ENCODE measurements around the gene SLC7A10.
"Not testable (repeated sequence)": the region's sequence is repeated elsewhere in the genome, so short reads cannot be mapped to it uniquely, and the experiment has no call there.

Gene SLC7A10

DNA sequence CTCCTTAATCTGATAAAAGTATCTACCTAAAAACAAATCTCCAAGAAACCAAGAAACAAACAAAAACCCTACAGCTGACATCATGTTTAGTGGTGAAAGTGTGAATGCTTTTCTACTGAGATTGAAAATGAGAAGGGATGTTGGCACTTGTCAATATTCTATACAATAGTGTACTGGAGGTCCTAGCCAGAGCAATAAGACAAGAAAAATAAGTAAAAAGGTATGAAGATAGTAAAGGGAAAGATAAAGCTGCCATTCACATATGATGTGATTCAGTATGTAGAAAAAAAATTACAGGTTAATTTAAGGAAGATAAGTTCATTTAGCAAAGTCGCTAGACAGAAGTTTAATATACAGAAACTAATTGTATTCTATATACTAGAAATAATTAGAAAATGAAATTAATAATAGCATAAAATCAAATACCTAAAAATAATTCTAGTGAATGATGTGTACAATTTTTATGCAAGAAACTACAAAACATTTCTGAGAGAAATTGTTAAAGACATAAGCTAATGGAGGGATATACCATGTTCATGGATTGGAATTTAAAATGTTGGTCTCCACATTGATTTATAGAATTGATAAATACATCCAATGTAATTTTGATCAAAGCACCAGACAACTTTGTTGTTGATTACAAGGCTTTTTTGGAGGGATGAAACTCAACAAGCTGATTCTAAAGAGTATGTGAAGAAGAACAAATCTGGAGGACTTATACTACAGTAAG lies 2.4 kb upstream of the SLC7A10 start:
- DNase-seq (ENCODE audit: low read depth), result no peak
- TF ChIP-seq, protein P1, sequence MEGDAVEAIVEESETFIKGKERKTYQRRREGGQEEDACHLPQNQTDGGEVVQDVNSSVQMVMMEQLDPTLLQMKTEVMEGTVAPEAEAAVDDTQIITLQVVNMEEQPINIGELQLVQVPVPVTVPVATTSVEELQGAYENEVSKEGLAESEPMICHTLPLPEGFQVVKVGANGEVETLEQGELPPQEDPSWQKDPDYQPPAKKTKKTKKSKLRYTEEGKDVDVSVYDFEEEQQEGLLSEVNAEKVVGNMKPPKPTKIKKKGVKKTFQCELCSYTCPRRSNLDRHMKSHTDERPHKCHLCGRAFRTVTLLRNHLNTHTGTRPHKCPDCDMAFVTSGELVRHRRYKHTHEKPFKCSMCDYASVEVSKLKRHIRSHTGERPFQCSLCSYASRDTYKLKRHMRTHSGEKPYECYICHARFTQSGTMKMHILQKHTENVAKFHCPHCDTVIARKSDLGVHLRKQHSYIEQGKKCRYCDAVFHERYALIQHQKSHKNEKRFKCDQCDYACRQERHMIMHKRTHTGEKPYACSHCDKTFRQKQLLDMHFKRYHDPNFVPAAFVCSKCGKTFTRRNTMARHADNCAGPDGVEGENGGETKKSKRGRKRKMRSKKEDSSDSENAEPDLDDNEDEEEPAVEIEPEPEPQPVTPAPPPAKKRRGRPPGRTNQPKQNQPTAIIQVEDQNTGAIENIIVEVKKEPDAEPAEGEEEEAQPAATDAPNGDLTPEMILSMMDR (IDR thresholded peaks at IDR 0.05; ENCODE audit: control insufficient read depth, insufficient read depth, low read depth, low read length, missing control alignments), result no peak
- H3K4me3 ChIP-seq (ENCODE audit: control insufficient read depth, low read depth, low read length), result no peak overlapping the region

DNA sequence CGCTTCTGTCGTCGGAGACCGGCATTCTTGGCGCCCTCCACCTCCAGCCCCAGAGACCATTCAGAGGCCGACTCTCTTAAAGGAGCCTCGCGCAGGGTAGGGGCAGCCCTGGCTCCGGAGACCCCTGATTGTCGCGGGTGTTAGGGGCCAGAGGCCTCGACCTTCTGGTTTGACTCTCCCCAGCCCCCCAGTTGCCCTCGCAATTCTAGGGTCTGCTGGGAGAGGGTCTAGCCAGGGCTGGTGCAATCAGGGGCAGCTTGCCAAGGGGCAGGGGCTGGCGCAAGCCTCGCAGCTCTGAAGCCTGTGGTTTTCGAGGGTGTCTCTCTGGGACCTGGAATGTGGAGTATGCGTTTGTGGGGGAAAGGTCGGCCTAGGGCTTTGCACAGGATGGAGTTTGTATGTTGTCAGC lies 1.6 kb upstream of the SLC7A10 start:
- TF ChIP-seq, protein P1 (IDR thresholded peaks at IDR 0.05; ENCODE audit: control insufficient read depth, insufficient read depth, low read depth, low read length, missing control alignments), result no peak
- no peak for DNase-seq (ENCODE audit: low read depth)
- no peak overlapping the region for H3K4me3 ChIP-seq (ENCODE audit: control insufficient read depth, low read depth, low read length)

DNA sequence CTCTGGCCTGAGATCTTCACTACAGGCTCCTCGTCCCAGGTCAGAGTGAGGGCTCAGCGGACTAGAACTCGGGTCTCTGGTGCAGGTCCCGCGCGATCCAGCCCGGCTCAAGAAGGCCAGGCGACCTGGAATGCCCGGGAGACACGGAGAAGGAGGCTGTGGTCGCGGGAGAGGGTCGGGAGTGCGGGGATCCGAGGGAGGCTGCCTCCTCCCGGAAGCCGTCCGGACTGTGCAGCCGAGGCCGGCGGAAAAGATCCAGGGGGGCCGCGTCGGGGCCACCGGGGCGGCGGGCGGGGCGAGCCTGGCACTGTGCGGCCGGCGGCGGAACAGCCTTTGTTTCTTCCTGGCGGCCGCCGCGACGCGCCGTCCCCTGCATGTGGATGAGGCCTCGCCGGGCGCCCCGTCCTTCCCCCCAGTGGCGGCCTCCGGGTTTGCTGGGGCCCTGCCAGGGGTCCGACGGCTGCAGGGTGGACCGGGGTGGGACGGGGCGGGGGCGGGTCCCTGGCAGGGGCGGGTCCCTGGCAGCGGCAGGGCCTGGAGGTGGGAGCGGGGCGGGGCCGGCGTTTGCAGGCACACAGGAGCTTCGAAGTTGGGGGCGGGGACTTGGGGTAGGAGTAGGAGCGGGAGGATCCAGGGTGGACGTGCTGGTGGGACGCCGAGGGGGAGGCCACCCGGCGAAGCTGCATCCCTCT lies 1.0 kb upstream of the SLC7A10 start:
- no peak for DNase-seq (ENCODE audit: low read depth)
- no peak overlapping the region for H3K4me3 ChIP-seq (ENCODE audit: control insufficient read depth, low read depth, low read length)
- TF ChIP-seq, protein P1 (IDR thresholded peaks at IDR 0.05; ENCODE audit: control insufficient read depth, insufficient read depth, low read depth, low read length, missing control alignments), result no peak

DNA sequence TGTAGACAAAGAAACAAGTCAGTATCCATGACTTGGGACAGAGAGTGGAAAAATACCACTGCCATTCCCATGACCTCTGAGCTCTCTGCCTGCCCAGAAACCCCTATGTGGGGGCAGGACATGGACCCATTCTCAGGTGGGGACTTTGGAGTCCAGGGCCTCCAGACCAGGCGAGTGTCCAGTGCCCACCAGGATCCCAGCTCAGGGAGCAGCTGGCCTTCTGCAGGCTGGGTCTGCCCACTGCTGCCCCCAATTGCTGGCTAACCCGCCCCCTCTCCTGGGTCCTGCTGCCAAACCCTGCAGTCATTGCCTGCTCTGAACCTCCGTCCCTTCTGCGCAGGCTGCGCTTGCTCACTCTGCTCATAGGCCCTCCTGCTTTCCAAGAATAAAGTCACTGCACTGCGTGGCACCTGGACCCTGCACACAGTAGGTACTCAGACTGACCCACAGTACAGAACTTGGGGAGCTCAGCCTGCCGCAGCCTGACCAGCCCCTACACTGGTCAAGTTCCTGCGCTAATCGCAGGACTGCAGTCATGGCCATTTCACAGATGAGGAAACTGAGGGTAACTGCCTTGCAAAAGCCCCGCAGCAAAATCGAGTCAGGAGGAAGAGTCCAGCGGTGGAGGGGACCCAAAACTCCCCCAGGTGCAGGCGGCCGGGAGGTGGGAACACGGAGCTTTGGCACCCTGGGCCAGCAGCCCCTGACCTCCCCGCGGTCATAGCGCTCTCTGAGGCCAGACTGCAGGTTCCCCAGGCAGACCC lies 774 bp downstream of the SLC7A10 start:
- H3K4me3 ChIP-seq (ENCODE audit: control insufficient read depth, low read depth, low read length), result no peak overlapping the region
- TF ChIP-seq, protein P1 (IDR thresholded peaks at IDR 0.05; ENCODE audit: control insufficient read depth, insufficient read depth, low read depth, low read length, missing control alignments), result no peak
- no peak for DNase-seq (ENCODE audit: low read depth)

DNA sequence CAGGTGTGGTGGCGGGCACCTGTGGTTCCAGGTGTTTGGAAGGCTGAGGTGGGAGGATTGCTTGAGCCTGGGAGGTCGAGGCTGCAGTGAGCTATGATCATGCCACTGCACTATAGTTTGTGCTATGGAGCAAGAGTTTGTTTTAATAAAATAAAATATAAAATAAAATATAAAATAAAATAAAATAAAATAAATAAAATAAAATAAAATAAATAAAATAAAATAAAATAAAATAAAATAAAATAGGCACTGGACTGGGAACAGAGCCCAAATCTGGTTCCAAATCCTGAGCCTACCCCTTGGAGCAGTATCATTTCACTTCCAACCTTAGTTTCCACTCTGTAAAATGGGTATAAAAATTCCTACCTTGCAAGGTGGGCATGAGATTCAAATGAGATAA lies 3.4 kb downstream of the SLC7A10 start:
- DNase-seq (ENCODE audit: low read depth); H3K4me3 ChIP-seq (ENCODE audit: control insufficient read depth, low read depth, low read length): not testable (repeated sequence)

DNA sequence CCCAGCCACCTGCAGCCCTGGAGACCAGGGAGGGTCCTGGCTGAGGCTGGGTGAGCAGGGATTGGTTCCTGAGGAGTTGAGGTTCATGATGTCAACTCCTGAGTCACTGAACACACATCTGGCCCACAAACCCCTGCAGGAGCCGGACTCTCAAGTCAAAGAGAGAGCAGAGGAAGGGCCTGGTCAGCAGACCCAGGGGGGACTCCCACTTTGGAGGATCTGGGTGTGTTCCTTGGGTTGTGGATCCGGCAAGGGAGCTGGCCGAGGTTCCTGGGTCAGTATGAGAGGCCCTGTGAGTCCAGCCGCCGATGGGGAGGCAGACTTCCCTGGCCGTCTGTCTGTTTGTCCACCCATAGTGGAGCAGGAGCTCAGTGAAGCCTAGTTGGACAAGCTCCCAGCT lies 4.0 kb downstream of the SLC7A10 start:
- H3K4me3 ChIP-seq (ENCODE audit: control insufficient read depth, low read depth, low read length), result no peak overlapping the region
- DNase-seq (ENCODE audit: low read depth), result no peak
- TF ChIP-seq, protein P1 (IDR thresholded peaks at IDR 0.05; ENCODE audit: control insufficient read depth, insufficient read depth, low read depth, low read length, missing control alignments), result no peak

DNA sequence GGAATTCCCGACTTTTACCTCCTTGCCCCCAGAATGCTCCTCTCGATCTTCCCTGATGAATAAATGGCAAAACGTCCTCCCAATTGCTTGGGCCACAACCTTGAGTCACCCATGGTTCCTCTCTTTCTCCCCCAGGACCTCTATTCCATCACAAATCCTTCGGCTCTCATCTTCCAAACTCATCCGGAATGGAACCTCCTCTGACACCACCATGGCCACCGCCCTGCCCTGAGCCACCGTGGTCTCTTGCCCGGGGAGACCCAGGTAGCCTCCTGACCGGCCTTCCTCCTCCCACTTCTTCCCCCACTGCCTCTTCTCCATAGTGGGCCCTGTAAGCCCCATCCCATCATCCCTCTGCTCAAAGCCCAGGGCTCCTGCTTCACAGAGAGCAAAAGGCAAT lies 4.9 kb downstream of the SLC7A10 start:
- TF ChIP-seq, protein P1 (IDR thresholded peaks at IDR 0.05; ENCODE audit: control insufficient read depth, insufficient read depth, low read depth, low read length, missing control alignments), result no peak
- H3K4me3 ChIP-seq (ENCODE audit: control insufficient read depth, low read depth, low read length), result no peak overlapping the region
- DNase-seq (ENCODE audit: low read depth), result no peak

Data from AG09309 (cell line).